Cortex of kidney (tissue), 1 donor: ENCODE data around the gene SELENOS.

Experiments used
- DNase-seq: peaks from one replicate; lab custom pipeline; 2025; lab: John Stamatoyannopoulos, UW

Gene SELENOS

GRCh38 chr15:101276501-101277037, 716 bp downstream of the SELENOS start:
- DNase-seq = no peak

- no peak for DNase-seq
These were observed 2.3 kb downstream of the SELENOS start for GRCh38 chr15:101275018-101275417.

- DNase-seq = no peak
These were observed 3.8 kb downstream of the SELENOS start for GRCh38 chr15:101273534-101273933.

- DNase-seq = no peak
These were observed 4.7 kb downstream of the SELENOS start for GRCh38 chr15:101272584-101272983.

GRCh38 chr15:101269479-101270223, 7.6 kb downstream of the SELENOS start:
- no peak for DNase-seq

- DNase-seq = no peak
These were observed 9.8 kb downstream of the SELENOS start for GRCh38 chr15:101267320-101268104.

- DNase-seq = no peak
These were observed 10.5 kb downstream of the SELENOS start for GRCh38 chr15:101266787-101267186.

- no peak for DNase-seq
These were observed 11.3 kb downstream of the SELENOS start for GRCh38 chr15:101266034-101266433.

GRCh38 chr15:101264911-101265641, 12.2 kb downstream of the SELENOS start:
- DNase-seq = no peak

GRCh38 chr15:101264011-101264410, 13.3 kb downstream of the SELENOS start:
- DNase-seq = no peak

- DNase-seq = no peak
These were observed 14.7 kb downstream of the SELENOS start for GRCh38 chr15:101262551-101262950.

GRCh38 chr15:101258238-101259144, 18.8 kb downstream of the SELENOS start:
- no peak for DNase-seq

- no peak for DNase-seq
These were observed 20.5 kb downstream of the SELENOS start for GRCh38 chr15:101256757-101257156.

GRCh38 chr15:101255615-101256241, 21.6 kb downstream of the SELENOS start:
- DNase-seq = no peak

- DNase-seq = no peak
These were observed 22.3 kb downstream of the SELENOS start for GRCh38 chr15:101255051-101255395.

GRCh38 chr15:101254157-101255050, 22.9 kb downstream of the SELENOS start:
- no peak for DNase-seq

GRCh38 chr15:101252836-101253235, 24.4 kb downstream of the SELENOS start:
- DNase-seq = no peak

- peak; percentile 26 for DNase-seq
These were observed 25.2 kb downstream of the SELENOS start, which contains the start of gene CHSY1 for GRCh38 chr15:101251830-101252820. Gene CHSY1 (minus strand): TSS chr15:101252048. CDS start chr15:101251456, 592 bp downstream.
